ENCODE measurements around the gene EPB41L3.

The EPB41L3 gene

GRCh38 chr18:5389356-5389755, 154.4 kb downstream of the EPB41L3 start (continued):
- no peak for TF ChIP-seq CREB5 (CRISPR knock-in tag; IDR thresholded peaks at IDR 0.05; ENCODE audit: low read depth)
- no peak for TF ChIP-seq SNAI2 (CRISPR knock-in tag; IDR thresholded peaks at IDR 0.05)
- TF ChIP-seq TSHZ2 (CRISPR knock-in tag; IDR thresholded peaks at IDR 0.05) = no peak
- TF ChIP-seq ZFP30 (CRISPR knock-in tag; IDR thresholded peaks at IDR 0.05) = no peak
- TF ChIP-seq BACH2 (CRISPR knock-in tag; IDR thresholded peaks at IDR 0.05; ENCODE audit: borderline replicate concordance) = no peak

GRCh38 chr18:5388896-5389295, 154.9 kb downstream of the EPB41L3 start:
- ATAC-seq = no peak
- TF ChIP-seq OSR1 (CRISPR knock-in tag; IDR thresholded peaks at IDR 0.05) = no peak
- no peak for TF ChIP-seq CSDC2 (CRISPR knock-in tag; IDR thresholded peaks at IDR 0.05)
- TF ChIP-seq CSRNP3 (CRISPR knock-in tag; IDR thresholded peaks at IDR 0.05) = no peak
- TF ChIP-seq TCF4 (CRISPR knock-in tag; IDR thresholded peaks at IDR 0.05; ENCODE audit: borderline replicate concordance) = no peak
- TF ChIP-seq TOX (CRISPR knock-in tag; IDR thresholded peaks at IDR 0.05; ENCODE audit: borderline replicate concordance) = no peak
- TF ChIP-seq ZNF70 (CRISPR knock-in tag; IDR thresholded peaks at IDR 0.05) = no peak
- TF ChIP-seq RARB (CRISPR knock-in tag; IDR thresholded peaks at IDR 0.05) = no peak
- TF ChIP-seq ISL1 (CRISPR knock-in tag; IDR thresholded peaks at IDR 0.05) = no peak
- TF ChIP-seq BACH2 (CRISPR knock-in tag; IDR thresholded peaks at IDR 0.05; ENCODE audit: borderline replicate concordance) = no peak
- no peak for TF ChIP-seq ZC3H10 (CRISPR knock-in tag; IDR thresholded peaks at IDR 0.05)
- no peak for TF ChIP-seq PATZ1 (CRISPR knock-in tag; IDR thresholded peaks at IDR 0.05; ENCODE audit: borderline replicate concordance)
- no peak for TF ChIP-seq TSHZ2 (CRISPR knock-in tag; IDR thresholded peaks at IDR 0.05)
- no peak for TF ChIP-seq ESRRG (CRISPR knock-in tag; IDR thresholded peaks at IDR 0.05)
- no peak for TF ChIP-seq ZNF8 (CRISPR knock-in tag; IDR thresholded peaks at IDR 0.05)
- TF ChIP-seq CREB5 (CRISPR knock-in tag; IDR thresholded peaks at IDR 0.05; ENCODE audit: low read depth) = no peak
- no peak for TF ChIP-seq ARNTL (CRISPR knock-in tag; IDR thresholded peaks at IDR 0.05; ENCODE audit: borderline replicate concordance, low read depth)
- TF ChIP-seq POU6F1 (CRISPR knock-in tag; IDR thresholded peaks at IDR 0.05; ENCODE audit: borderline replicate concordance, low read depth) = no peak
- TF ChIP-seq SNAI2 (CRISPR knock-in tag; IDR thresholded peaks at IDR 0.05) = no peak
- no peak for TF ChIP-seq ZFP3 (CRISPR knock-in tag; IDR thresholded peaks at IDR 0.05)
- no peak for TF ChIP-seq ZFP30 (CRISPR knock-in tag; IDR thresholded peaks at IDR 0.05)
